Anterior cingulate cortex (tissue), 58 donors: ENCODE results near the gene ST3GAL3.

Experiments used
- DNase-seq, 58 donors: peaks; one replicate each; lab custom pipeline; 2025; lab: John Stamatoyannopoulos, UW

ST3GAL3 gene

DNA sequence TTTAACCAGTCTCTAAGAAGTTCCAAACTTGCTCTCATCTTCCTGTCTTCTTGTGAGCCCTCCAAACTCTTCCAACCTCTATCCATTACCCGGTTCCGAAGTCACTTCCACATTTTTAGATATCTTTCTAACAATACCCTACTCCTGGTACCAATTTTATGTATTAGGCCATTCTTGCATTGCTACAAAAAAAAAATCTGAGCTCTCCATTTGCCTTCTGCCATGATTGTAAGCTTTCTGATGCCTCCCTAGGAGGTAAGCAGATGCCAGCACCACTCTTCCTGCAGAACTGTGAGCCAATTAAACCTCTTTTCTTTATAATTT is 134.8 kb downstream of the ST3GAL3 start:
- DNase-seq = no peak

DNA sequence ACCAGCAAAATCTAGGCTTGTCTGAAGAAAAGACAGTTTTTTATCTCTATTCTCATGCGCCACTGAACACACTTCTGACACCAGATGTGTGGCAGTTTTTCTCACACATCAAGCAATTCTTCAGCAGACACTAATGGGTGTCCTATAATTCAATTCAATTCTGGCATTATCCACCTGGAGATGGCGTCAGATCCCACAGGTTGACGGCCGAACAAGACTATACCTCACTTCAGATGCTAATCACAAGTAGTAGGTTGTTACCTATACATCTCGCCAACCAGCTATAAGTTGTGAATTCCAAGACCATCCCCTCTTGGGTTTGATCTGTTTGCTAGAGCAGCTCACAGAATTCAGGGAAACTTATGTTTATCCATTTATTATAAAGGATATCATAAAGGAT is 136.3 kb downstream of the ST3GAL3 start:
- no peak for DNase-seq

DNA sequence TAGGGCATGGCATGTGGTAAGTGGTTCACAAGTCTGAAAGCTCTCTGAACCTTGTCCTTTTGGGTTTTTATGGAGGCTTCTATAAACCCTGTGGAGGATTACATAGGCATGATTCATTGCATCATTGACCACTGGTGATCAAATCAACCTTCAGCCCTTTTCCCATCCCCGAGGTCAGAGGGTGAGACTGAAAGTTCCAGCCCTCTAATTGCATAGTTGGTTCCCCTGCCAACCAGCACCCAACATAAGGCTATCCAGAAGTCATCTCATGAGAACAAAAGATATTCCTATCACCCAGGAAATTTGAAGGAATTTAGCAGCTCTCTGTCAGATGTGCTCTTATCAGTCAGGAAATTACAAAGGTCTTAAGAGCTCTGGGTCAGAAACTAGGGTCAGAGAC is 136.8 kb downstream of the ST3GAL3 start:
- DNase-seq = no peak

DNA sequence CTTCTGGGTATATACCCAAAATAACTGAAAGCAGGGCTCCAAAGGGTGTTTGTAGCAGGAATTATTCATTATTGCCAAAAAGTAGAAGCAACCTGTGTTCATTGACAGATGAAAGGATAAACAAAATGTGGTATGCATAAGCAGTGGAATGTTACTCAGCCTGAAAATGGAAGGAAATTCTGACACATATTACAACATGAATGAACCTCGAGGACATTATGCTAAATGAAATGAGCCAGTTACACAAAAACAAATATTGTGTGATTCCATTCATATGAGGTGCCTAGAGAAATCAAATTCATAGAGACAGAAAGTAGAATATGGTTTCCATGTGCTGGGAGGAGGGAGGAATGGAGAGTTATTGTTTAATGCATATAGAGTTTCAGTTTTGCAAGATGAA is 140.0 kb downstream of the ST3GAL3 start:
- DNase-seq = no peak

DNA sequence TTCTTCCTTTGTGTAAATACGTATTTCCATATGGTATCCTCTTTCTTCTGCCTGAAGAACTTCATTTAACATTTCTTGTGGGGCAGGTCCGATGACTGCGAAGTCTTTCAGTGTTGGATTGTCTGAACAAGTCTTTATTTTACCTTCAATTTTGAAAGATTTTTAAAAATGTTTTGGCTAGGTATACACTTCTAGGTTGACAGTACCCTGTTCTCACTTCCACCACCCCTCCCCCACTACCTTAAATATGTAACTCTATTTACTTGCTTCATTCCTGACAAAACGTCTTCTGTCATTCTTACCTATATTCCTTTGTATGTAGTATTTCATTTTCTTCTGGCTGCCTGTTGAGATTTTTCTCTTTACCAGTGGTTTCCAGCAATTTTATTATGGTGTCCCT is 140.5 kb downstream of the ST3GAL3 start:
- DNase-seq = no peak

DNA sequence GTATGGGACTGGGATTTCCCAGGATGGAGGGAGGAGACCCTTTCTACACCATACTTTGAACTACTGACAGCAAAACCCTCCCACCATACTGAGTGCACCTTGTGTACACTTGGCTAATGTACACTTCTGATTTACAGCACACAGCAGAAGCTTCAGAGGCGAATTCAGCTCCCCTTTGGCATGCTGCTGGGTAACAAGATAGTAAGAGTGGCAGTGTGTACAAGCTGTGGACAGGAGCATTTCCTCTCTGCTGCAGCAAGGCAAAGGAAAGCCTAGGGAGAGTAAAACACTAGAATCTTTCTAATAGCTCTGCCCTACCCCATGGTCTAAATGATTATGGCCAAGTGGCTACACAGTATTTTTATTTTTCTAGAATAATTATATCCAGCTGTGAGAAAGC is 142.3 kb downstream of the ST3GAL3 start:
- no peak for DNase-seq

DNA sequence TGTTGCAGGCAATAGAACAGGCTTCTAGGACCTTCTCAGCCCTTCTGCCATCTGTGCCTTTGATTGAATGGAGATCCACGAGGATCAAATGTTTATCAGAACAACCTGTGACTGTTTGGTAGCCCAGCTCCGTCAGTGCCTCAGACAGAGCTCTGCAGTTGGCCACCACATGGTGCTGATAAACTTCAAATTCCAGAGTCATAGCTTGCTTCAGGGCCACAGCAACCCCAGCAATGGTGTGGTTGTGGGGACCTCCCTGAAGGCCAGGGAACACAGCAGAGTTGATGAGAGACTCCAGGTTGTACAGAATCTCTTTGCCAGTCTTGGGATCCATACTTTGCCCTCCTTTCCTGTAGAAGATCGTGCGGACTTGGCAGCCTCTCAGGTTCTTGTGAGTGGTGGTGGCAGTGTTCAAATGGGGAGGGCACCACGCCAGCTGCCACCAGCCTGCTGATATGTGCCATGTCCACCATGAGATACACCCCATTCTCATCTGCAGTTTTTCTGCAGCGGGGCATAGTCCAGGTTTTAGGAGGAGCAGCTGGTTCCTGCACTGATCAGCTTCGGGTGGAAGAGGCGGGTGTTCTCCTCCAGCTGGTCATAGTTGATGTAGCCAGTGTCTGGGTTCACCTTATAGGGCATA is 143.4 kb downstream of the ST3GAL3 start:
- DNase-seq = no peak

DNA sequence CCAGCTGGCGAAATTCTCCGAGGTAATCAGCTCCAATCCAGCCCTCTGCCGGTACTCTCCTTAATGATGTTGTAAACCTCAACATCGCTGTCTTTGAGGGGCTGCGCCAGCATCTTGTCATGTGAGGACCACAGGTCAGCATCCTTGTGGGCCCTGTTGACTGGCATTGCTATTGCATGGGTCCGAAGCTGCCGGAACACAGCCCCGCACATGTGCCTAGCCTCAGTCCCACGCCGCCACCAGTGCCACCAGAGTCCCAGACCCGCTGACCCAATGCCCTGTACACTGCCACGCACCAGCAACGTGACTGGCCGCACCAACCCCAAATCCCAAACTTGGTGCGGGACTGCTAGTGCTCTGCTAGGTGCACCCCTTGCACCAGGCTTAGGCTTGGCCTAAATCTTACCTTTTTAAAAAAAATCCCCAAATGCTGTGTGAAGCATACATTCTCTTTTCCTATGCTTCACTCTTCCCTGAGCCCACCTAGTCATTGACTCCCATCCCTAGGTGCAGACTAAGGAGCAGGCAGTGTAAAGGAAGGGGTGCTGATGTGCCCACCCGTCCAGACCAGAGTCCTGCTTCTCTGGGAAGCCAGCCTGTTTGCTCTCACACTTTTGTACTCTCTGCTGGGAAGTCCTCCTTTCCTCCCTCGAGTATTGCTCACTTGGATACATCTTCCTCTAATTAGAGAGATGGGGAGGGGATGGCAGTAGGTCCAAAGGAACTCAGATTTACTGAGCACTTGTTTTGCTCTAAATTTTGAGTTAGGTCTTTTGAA is 144.4 kb downstream of the ST3GAL3 start:
- DNase-seq = no peak

DNA sequence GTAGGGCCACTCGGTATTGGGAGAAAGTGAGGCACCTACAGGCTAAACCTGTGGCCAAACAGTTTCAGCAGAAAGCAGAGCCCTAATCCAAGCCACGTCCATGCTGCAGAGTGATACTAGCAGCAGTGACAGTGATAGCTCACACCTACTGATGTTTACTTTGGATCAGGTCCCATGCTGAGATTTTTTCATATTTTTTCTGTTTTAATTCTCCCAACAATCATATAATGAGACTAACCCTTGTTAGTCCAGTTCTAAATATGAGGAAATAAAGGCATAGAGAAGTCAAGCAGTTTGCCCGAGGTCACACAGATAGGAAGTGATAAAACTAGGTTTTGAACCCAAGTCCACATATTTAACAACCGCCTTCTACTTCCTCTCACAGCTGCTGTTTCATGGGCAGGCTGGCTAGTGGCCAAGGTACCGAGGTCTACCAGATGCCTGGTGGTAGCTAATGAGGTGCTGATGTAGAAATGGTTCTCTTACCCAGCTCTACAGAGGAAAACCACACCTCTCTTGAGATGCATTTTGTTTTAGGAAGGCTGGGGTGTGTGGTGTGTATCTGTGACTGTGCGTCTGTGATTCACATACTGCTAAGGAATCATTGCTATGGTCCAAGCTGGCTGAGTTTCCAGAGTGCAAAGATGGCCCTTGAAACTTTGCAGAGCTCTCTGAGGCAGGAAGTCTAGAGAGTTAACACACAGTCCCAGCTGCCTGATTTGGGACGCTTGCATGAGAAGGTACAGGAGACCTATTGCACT is 146.0 kb downstream of the ST3GAL3 start:
- peak in 7 of 58 donors; percentile 4 to 27 (median 15) for DNase-seq

DNA sequence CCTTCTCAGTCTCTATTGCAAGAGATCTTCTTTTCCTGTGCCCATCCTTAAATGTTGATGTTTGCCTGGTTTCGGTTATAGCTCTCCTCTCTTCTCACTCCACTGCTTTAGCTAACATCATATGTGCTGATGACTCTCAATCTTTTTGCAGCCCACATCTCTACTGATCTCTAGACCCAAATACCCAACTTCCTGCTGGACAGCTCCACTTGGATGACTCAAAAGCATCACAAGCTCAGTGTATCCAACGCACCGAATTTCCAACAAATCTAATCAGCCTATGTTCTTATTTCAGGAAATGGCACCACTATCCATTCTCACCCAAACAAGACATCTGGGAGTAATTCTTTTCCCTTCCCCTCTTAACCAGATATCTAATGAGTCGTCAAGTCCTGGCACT is 147.1 kb downstream of the ST3GAL3 start:
- DNase-seq = no peak

DNA sequence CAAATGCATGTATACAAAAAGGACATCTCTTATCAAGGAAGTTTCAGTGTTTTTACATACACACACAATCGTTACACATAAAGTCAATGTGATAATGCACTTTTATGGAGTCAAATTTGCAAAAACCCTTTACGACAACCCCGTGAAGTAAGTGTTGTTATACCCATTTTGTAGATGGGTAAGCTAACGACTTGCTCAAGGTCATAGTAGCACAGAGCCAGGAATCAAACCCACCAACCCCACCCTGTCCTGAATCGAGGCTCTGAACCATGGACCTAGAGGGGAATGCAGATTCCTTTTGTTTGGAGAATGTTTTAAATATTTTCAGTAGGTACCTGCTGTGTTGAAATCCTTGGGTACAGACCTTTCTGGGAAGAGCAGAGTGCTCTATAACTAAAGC is 148.9 kb downstream of the ST3GAL3 start:
- no peak for DNase-seq

DNA sequence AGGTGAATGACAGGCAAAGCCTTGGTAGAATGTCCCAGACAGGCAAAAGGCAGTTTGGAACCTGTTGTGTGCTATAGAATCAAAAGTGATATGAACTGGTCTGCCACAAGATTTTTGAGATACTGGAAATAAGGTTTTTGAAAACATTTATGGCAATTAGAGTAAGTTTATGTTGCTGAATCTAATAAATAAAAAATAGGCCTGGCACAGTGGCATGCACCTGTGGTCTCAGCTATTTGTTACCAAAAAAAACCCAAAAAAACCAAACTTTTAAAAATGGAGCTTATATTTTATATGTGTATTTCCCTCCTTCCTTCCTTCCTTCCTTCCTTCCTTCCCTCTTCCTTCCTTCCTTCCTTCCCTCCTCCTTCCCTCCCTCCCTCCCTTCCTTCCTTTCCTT is 149.8 kb downstream of the ST3GAL3 start:
- DNase-seq = no peak

DNA sequence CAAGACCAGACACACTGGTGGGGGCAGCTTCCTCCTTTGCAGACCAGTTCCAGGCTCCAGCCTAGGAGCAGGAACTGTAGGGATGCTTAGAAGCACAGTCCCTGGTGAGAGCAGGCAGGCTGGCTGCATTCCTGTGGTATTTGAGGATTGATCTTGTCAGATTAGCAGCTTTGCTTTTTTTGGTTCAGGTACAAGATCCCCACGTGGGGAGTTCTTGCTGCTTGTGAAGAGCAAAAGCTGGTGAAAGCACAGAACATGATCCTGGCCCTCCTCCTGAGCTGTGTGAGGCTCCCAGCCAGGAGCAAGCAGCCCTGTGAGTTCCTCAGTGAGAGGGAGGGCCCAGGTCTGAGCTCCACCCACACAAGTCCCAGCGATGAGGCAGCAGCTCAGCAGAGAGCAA is 151.0 kb downstream of the ST3GAL3 start:
- peak in 35 of 58 donors; percentile 9 to 83 (median 37) for DNase-seq

DNA sequence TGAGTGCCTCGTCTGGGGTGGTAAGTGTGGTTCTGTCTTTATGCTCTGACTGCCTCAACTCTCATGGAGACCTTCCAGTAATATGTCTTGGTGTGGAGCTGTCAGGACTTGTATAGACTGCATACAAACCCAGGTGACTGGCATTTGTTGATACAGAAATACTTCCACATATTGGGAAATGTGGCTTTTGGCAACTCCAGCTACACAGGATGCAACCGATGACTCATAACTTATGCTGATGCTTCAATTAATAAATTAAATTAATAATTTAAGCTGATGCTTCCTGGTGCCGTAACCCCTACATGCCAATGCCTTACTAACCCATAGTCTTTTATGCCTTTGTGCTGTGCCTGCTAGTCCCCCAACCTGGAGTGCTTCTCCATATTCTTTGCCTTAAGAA is 154.0 kb downstream of the ST3GAL3 start:
- DNase-seq = no peak

DNA sequence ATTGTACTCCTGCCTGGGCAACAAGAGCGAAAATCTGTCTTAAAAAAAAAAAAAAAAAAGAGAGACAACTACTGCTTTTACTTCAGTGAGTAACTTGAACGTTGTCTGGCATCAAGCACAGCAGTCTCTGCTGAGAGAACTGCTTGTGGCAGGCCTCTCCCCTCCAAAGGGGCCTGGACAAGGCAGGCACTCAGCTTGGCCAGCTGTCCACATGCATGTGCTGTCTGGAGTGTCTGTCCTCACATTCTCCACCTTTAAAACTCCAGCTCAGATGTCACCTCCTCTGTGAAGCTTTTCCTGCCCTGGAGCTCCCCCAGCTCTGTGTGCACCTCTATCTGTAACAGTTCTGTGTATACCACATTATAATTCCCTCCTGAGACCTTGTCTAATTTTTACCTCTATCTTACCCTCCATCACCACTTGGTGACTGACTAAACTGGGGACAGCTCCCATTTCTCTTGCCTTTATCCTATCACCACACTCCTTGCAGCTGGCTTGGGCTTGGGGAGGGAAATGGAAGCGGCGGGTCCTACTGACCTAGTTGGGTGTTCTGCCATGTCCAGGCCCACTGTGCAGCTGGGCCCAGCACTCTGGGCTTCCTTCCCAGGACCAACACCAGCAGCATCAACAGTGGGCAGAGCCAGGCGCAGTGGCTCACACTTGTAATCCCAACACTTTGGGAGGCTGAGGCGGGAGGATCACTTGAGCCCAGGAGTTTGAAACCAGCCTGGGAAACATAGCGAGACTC is 154.8 kb downstream of the ST3GAL3 start:
- peak in 2 of 58 donors; percentile 6 to 9 for DNase-seq

DNA sequence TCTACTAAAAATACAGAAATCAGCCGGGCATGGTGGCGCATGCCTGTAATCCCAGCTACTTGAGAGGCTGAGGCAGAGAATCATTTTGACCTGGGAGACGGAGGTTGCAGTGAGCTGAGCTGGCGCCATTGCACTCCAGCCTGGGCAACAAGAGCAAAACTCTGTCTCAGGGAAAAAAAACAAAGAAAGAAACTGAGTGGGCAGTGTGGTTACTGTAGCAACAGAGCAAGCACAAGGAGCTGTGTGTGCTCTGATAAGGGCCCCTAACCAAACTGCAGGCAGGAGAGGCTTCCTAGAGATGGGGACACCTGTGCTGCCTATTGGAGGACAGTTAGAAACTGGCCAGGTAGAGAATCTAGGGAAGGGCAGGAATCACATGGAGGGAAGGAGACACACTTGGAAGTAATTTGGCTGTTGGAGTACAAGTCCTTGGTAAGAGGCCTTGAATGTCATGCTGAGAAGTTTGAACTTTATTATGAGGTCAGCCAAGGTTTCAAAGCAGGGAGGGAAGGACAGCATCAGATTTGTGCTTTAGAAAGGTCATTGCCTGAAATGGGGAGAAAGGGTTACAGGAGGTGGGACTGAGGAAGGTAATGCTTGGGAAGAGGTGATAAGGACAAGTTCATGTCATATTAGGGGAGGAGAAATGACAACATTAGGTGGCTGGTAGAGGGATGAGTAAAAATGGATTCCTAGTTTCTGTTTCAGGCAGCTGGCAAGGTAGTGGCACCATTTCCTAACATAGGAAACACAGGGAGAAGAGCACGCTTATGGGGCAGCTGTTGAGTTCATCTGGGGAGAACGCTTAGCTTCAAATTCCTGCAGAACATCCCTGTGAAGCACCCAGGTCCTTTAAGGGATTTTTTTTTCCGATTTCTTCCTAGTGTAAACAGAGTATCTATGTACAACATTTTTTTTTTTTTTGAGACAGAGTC is 157.0 kb downstream of the ST3GAL3 start:
- no peak for DNase-seq

DNA sequence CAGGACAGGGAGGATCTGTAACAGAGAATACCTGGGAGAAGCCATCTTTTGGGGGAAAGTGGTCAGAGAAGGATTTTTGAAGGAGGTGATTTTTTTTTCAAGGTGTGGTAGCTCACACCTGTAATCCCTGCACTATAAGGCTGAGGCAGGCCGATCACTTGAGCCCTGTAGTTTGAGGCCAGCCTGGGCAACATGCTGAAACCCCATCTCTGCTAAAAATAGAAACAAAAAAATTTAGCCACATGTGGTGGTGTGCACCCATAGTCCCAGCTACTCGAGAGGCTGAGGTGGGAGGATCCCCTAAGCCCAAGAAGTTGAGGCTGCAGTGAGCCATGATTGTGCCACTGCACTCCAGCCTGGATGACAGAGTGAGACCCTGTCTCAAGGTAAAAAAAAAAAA is 158.9 kb downstream of the ST3GAL3 start:
- DNase-seq = no peak

DNA sequence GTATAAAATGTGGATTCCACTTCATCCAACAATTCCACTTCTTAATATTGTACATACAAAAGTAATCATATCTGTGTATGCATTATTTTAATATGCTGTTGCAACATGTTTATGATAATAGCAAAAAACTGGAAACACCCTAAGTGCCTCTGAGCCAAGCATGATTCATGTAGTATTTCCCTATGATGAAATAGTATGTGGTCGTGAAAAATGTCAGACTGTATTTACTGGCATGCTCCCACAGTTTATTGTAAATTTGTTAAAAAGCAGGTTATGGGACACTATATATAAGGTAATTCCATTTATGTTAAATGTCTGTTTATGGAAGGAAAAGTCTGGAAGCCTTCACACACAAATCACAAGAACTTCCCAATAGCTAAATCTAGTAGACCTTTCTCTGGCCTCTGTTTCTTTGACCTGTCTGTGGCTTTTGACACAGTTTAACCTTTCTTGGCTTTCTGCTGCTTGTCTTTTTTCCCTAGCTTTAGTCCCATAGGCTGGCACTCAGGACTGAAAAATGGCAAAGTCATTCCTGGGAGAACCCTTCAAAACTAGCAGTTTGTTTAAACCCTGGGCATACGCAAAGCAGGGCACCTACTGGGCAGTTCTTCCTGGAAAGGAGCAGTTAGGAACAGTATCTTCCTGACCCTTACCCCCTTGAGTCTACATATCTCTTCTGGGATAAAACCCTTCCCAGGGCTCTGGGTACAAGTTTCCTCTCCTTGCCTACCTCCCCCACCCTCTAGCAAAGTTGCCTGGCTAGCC is 160.8 kb downstream of the ST3GAL3 start:
- DNase-seq = no peak

DNA sequence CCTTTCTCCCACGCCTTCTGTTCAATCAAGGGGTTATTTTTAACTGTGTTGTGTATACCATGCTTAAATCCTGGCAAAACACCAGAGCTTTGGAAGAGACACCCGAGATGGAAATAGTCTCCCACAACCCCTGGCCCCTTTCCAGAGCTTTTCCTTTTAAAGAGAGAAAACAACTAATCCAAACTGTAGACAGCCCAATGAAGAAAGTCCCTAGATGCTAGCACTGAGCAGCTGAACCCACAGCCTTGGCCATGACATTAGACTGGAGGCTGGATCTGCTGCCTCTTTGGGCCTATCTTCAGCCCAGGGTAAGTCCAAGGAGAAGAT is 161.4 kb downstream of the ST3GAL3 start:
- DNase-seq = peak in 1 of 58 donors; percentile 22
